HG03378 (cell line): ENCODE results near the gene CILP.

Experiments
- ATAC-seq: cut with Tn5 transposase; IDR thresholded peaks from one replicate; pipeline ENCODE4 v1.9.1; 2021; ENCODE audit warnings: mild to moderate bottlenecking, moderate library complexity; ENCODE audit not compliant: unreplicated experiment

Gene CILP

DNA sequence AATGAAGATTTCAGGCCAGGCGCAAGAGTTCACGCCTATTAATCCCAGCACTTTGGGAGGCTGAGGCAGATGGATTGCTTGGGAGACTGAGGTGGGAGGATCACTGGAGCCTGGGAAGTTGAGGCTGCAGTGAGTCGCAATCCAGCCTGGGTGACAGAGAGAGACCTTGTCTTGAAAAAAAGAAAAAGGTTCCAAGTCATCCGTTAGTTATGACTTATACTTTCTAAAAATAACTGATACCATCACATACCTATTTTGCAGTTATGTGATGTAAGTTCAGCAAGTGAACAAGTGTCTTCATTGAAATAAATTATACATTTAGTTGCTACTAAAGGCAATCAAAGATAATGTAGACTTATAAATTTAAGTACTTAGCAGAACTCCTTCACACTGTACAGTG is 48.2 kb downstream of the CILP start:
- ATAC-seq = no peak

DNA sequence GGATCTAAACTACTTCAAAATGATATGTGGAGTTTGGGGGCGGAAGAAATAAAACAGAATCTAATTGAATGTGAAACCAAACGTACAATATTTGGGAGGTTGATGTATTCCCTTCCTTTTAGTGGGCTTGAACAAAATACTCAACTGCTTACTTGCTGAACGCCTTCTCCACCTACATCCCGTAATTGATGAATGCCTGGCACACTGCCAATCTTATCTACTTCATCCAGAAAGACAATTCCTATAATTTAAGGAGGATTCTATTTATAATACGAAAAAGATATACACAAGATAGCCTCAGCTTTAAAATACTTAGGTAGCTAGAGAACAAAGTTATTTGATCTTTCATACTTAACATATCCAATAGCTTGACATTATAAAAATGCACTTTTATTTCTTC is 54.6 kb downstream of the CILP start:
- no peak for ATAC-seq

DNA sequence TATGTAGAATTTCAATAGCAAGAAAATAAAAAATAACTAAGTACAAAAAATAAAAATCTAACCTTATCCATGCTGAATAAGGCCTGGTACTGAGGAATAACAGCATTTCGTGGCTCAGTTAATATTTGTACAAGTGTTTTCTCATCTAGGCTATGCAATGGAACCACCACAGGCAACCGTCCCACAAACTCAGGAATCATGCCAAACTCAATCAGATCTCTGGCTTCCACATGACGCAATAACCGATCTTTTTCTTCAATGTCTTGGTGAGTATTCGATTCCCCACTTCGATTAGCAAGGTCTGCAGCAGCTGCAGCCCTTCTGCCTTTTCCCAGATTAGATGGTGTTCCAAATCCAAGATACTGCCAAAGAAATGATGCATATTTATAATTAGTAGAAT is 56.6 kb downstream of the CILP start:
- no peak for ATAC-seq

DNA sequence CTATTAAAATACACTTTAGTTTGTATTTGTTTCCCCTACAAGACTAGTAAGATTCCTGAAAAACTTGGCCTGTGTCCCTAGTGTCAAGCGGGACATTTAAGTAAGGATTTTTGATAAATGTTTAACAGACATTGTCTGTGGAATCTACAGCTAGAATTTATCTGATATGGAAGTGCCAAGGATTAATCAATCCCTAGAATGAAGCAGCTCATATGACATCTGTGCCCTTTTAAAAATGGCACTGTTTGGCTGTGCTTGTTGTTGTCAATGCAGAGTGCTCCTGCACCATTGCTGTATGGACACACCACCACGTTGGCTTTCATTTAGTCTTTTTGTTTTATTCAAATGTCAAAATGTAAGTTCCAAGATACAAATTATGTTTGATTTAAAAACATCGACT is 63.4 kb downstream of the CILP start:
- no peak for ATAC-seq

DNA sequence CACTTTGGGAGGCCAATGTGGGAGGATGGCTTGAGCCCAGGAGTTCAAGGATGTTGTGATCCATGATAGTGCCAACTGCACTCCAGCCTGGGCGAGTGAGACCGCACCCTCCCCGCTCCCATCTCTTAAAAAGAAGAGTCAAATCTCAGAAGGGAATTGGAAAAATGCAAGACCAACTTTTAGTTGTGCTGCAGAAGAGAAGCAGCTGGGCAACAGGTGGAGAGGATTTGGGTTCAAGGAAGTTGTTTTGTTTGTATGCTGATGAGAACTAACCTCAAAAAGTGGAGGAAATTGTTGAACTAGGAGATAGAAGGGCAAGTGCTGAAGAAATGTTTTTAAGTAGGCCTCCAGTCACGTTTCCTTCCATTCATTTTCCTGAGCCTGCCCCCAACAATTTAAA is 64.8 kb downstream of the CILP start:
- no peak for ATAC-seq
